HG03460 (cell line): ENCODE results near the gene OSBPL5.
"Not testable (repeated sequence)": the region's sequence is repeated elsewhere in the genome, so short reads cannot be mapped to it uniquely, and the experiment has no call there.

Experiments used
- ATAC-seq: cut with Tn5 transposase; IDR thresholded peaks from one replicate; pipeline ENCODE4 v1.9.1; 2021; ENCODE audit not compliant: unreplicated experiment

The OSBPL5 gene

DNA sequence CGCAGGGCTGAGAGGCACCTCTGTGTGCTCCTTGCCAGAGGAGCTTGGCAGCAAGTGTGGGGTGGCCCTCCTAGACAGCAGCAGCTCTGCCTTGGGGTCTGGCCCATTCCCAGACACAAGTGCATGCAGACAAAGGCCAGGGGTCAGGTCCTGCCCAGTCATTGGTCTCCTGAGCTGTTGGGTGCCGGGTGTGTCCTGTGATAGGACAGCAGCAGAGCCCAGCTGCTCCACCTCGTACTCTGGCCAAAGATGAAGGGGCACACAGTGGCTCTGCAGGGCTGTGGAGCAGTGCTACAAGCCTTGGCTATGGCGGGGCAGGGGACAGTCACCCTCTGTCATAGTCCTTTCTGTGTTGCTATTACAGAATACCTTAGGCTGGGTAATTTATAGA is 17.3 kb upstream of the OSBPL5 start:
- no peak for ATAC-seq

DNA sequence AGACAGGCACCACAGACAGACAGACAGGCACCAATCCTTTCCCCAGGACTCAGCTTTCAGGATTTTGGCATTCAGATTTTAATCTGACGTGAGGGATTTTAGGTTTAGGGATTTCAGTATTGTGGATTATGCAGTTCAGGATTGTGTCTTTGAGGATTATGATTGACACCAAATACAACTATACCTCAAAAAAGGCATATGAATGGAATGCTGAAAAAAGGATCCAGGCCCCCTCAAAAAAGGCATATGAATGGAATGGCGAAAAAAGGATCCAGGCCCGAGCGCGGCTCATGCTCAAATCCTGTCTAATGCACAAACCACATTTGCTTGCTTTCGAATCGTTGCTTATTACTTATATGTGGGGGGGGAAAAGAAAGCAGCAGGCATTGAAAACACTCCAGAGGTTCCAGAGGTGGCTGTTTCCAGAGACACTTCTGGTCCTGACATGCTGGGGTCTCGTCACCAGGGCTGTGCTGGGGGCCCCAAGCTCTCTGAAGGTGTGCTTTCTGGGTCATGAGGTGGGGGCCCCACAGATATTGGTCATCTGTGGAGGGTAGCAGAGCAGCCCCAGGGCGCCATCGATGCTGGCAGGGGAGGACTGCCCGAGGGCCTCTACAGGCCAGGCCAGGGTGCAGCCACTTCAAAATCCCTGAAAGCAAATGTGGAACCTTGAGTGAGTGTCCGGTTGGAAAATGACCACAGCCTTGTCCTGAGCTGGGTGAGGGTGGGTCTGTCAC is 16.8 kb upstream of the OSBPL5 start:
- no peak for ATAC-seq

DNA sequence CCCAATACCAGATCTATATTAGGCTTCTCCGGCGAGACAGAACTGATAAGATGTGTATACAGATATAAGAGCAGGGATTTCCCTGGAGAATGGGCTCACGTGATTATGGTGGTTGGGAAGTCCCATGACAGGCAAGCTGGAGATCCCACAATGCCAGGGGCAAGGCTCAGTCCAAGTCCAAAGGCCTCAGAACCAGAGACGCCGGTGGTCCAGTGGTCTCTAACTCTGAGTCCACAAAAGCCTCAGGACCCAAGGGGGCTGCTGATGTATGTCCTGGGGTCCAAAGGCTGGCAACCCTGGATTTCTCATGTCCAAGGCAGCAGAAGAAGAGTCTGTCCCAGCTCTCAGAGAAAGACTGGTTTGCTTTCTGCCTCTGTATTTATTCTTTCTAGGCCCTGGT is 15.8 kb upstream of the OSBPL5 start:
- ATAC-seq: no peak

DNA sequence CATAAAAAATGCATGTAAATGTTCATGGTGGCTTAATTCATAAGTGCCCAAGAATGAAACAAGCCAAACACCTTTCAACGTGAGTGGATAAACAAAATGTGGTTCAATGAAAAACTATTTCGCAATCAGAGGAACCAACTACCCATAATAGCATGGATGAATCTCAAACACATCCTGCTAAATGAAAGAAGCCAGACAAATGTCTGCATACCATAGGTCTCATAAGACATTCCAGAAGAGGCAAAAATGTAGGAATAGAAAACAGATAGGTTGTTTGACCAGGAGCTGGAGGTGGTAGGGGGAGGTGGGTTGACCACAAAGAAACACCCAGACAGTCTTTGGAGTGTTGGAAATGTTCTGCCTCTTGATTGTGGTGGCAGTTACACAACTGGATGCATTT is 13.2 kb upstream of the OSBPL5 start:
- ATAC-seq: no peak

DNA sequence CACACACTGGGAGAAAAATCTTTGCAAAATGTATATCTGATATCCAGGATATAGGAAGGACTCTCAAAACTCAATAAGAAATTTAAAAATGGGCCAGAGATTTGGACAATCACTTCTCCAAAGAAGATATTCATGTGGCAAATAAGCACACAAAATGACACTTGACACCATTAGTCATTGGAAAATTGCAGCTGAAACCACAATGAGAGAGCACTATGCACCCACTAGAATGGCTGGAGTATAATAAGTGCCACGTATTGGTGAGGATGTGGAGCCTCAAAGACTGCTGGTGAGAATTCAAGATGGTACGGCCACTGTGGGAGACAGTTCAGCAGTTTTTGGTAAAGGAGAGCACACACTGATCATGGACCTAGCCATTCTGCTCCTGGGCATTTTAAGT is 12.8 kb upstream of the OSBPL5 start:
- no peak for ATAC-seq

DNA sequence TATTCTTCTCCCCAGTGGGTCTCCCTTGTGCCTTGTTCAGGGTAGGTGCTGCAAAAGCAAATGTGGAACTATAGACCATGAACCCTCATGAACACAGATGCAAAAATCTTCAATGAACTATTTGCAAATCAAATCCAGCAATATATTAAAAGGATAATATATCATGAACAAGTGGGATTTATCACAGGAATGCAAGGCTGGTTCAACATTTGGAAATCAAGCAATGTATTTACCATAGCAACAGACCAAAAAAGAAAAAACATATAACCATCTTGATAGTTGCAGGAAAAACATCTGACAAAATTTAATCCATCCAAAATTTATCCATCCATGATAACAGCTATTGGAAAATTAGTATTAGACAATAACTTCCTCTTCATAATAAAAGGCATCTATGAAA is 11.4 kb upstream of the OSBPL5 start:
- no peak for ATAC-seq

DNA sequence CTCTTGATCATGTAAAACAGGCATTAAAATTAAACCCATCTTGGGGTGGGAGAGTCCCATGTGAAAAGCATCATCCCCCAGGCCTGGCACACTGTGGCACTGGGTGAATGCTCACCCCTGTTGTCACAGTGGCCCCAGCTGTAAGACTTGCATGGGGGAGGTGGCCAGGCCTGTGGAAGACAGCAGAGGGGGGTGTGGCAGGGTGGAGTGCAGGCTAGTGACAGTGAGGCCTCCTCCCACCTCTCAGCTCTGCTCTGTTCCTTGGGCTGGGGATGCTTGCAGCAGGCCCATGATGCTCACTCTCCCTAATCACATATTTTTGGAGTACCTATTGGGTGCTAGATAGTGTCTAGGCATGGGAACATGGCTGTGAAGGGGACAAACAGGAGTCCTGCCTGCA is 10.1 kb upstream of the OSBPL5 start:
- ATAC-seq: no peak

DNA sequence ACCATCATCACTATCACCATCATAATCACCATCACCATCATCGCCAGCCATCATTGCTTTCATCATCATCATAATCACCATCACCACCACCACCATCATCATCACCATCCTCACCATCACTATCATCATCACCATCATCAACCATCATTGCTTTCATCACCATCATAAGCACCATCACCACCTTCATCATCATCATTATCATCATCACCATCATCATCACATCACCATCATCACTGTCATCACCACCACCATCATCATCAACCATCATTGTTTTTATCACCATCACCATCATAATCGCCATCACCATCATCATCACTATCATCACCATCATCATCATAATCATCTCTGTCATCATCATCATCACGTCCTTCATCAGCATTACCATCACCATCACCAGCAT is 9.3 kb upstream of the OSBPL5 start:
- no peak for ATAC-seq

DNA sequence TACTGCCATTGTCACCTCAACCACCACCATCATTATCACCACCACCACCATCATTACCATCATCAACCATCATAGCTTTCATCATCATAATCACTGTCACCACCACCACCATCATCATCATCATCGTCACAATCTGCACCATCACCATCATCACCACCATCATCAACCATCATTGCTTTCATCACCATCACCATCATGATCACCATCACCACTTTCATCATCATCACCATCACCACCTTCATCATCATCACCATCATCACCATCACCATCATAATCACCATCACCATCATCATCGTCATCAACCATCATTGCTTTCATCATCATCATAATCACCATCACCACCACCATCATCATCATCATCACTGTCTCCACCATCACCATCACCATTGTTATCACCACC is 8.7 kb upstream of the OSBPL5 start:
- no peak for ATAC-seq

DNA sequence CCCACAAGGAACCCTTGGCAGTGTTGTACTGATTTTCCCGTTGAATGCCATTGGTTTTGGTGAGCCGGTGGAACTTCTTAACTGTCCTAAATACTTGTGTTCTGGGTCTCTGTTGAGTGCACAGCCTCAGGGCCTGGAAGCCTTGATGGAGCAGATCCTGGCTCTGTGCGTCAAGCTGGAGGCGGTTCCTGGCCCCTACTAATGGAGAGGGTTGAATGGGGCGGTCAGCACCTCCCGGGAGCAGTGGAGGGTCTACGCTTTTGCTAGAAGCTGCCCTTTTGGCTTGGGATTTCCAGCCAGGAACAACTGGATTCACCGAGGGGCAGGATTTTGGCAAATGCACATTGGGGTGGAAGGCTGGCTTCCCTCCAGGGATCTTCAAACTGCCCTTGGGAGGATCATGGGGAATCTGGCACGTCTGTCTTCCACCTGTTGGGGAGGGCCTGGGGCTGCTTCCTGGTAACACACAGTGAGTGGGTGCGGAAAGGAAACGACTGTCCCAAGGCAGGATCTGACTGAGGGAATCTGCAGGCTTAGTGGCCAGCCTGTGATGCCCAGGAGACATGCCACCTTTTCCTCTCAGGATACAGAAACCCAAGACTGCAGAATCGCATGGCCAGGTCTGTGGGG is 6.9 kb upstream of the OSBPL5 start:
- ATAC-seq: no peak

DNA sequence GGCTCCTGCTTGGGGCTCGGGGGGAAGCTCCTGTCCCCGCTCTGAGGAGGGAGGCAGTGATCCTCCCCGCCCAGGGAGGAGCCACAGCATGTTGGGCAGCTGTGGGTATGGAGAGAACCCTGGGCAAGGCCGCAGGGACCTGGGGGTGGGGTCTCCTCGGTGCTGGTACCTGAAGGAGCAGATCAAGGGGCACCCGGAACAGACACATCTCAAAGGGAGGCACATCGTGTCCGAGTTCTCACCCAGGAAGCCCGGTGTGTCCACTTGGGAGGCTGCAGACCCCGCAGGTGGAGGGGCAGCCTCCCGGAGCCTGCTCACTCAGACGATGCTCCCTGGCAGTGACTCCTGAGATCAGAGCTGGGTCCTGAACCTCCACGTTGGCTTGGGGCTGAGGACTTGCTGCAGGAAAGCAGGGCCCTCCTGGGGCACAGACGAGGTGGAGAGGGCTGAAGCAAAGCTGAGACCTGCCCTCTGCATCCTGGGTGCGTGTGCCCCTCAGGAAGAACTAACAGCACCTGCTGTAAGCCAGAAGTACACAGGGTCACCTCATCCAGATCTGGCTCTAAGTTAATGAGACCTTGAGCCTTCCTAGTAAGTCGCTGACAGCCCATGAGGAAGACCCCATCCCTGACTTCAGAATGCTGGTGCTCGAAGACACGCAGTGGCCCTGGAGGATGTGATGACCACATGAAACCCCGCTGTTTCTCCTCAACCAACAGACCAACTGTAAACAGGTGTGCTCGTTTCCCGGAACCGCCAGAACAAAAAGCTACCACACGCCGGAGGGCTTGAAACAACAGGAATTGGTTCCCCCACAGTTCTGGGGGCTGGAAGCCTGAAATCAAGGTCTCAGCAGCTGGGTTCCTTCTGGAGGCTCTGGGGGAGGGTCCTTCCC is 5.9 kb upstream of the OSBPL5 start:
- ATAC-seq: no peak

DNA sequence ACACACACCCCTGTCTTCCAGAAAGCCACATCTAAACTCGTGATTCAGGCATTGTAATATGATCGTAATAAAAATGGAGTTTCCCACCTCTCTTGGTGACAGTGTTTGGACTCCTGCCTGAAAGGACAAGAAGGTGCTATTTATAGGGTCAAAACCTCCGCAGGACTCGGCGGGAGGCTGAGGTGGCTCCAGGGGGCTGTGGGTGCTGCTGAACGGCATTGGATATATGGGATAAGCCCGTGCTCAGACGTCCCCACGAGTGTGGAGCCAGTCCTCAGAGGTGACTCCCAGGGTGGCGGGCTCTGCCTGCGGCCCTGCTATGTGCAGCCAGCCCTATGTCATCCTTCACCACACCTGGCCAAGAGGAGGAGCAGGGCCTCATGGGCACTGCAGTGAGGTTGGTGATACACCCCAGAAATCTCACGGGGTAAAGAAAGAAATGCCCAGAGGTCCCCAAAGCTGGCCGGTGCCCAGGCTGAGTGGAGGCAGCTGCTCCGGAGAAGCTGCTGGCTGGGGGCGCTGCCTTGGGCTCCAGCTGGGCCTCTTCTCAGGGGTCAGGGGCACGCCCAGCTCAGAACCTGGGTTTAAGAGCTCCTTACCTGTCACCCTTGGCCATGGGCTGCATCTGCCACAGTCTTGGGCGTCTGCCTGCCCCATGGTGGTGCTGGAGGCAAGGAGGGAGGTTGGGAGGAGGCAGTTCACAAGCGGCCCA is 5.1 kb upstream of the OSBPL5 start:
- no peak for ATAC-seq

DNA sequence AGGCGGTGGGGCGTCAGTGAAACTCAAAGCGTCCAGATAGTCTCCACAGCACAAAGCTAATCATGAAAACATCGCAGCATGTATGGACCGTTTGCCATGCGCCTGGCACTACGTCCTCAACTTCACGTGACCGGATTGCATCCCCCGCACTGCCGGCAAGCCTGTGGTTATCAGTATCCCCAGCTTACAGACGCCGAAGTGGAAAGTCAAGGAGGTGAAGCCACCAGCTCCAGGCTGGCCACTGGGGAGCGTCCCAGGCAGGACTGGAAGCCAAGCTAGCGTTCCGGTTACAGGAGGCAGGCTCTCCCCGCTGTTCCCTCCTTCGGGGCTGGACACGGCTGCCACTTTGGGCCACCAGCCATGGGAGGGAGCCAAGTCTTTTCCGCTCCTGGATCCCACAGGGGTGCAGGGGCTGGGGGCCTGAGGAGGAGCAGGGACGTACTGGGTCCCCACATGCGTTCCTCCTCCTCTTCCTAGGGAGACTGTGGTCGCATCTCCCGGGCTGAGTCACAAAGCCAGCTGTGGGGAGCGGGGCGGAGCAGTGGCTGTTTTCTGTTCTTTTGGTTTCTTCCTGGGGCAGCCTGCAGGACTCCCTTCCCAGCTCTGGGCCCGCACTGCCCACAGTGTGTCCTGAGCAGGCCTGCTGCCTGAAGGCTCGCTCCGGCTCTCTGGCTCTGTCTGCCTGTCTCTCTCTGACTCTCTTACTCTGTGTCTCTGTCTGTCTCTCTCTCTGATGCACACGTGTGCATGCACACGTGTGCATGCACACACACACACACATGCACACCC is 4.3 kb upstream of the OSBPL5 start:
- ATAC-seq: no peak

DNA sequence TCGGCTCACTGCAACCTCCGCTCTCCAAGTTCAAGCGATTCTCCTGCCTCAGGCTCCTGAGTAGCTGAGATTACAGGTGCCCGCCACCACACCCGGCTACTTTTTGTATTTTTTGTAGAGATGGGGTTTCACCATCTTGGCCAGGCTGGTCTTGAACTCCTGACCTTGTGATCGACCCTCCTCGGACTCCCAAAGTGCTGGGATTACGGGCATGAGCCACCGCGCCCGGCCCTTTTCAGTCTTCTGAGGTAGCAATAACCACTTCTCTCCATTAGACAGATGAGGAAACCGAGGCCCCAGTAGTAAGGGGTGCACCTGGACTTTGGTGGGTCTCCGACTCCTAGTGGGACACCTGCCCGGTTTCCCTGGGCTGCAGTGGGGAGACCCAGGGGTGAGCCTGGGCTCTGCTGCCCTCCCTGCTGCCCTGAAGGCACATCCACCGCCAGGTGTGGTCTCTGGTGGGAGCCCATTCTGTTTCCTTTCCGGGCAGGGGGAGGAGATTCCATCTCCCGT is 3.7 kb upstream of the OSBPL5 start:
- not testable (repeated sequence) for ATAC-seq

DNA sequence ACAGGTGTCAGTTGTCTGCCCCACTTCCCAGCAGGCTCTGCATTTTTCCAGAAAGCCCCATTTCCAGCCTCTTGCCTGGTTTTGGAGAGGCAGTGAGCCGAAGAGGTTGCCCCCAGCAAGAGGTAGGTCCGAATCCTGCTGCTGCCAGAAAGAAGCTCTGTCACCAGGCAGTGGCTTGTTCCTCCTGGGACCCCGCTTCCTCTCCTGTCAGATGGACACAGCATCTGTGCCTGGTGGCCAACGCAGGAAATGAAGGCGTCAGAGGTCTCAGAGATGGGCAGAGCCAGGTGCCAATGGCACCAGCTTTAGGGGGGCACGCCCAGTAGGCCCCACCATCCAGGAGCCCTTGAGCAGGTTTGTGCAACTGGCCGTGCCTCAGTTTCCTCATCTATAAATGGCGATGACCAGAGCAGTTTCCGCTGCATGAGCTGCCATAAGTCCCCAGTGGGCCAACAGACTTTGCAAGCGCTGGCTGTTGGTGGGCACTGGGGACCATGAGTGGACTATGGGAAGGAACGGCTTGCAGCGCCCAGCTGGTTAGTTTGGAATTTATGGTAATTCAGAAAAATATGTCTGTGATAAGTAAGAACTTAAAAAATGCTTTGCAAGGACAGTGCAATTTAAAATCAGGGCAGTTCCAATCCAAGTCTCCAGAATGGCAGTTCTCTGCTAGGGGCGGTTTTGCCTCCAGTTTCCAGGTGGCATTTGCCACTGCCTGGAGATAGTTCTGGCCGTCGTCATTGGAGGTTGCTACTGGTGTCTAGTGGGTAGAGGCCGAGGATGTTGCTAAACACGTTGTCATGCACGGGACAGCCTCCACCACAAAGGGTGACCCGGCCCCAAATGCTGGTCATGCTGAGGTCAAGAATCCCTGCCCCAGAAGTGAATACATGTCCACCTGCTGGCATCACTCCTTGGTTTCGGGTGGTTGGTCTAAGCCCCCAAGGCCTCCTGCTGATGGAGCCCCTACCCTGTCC is 2.3 kb upstream of the OSBPL5 start:
- no peak for ATAC-seq

DNA sequence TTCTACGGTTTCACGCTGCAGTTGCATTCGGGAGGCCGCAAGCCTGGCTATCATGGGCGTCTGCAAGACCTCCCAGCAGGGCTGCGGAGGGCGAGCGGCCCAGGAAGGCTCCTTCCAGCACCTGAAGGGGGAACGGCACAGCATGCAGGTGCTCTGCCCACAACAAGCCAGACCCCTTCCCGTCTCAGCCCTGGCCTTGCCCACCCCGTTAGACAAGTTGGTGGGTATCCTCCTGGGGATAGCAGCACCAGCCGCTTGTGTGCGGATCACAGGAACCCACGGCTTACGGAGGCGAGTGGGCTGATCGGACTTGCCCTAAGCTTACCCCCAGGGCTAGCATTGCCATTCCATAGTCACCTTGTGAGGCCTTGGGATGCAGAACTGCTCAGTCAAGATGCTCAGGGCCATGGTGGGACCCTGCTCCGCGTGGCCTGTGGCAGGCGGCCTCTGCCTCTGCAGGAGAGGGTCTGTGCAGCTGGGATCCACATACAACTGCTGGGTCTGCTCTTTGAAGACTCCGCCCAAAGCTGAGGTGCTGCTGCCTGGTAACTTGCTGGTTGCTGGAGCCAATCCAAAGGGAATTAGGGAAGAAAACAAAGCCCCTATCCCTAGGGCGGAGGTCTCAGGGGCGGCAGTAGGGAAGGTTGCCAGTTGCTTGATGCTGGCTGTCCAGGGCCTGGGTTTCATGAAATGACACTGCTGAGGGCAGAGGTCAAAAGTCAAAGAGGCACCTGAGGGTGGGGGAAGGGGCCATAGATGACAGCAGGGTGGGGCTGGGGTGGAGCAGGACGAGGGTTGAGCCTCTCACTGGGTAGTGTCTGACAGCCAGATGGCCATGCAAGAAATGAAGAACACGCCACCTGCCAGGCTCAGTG is 1.4 kb upstream of the OSBPL5 start:
- ATAC-seq: no peak

DNA sequence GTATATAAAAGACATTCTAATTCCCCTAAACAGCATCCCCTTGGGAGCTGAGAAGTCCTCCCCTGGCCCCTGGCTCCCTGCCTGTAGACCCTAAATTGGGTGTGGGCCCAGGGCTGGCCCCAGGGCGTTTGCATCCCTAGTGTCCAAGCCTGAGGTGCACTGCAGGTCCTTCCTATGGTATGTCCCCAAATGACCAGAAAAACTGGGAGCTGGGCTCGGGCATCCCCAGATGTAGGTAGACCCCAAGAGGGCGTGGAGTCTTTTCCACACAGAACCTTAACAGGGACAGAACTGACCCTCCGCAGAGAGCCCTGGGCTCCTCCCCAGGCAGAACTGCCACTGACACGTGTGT is 782 bp upstream of the OSBPL5 start:
- ATAC-seq: no peak

DNA sequence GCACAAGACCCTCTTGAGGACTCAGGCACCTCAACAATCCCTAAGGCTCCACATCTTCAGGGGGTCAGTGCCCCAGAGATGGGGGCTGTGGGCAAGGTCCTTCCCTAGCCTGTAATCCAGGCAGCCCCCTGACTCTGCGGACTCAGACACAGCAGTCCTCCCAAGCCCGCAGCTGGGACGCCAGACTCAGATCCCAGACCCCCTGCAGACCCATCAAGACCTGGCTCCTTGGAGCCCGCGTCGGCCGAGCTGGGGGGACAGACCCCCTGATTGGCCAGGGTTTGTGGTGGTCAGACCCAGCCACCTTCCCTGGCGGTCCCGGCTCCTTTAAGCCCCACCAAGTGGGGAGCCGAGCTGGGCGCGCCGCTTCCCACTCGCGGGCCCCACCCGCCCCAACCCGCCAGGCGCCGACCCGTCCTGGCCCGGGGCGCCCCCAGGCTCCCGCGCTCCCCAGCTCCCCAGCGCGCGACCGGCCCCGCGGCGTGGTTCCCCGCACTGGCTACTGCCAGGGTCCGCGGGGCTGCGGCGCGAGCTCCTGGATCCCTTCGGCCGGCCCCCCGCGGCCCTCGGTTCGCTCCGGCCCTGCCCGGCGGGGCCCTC is 458 bp downstream of the OSBPL5 start:
- ATAC-seq: no peak
